ENCODE measurements around the gene TJP3.

Gene TJP3

DNA sequence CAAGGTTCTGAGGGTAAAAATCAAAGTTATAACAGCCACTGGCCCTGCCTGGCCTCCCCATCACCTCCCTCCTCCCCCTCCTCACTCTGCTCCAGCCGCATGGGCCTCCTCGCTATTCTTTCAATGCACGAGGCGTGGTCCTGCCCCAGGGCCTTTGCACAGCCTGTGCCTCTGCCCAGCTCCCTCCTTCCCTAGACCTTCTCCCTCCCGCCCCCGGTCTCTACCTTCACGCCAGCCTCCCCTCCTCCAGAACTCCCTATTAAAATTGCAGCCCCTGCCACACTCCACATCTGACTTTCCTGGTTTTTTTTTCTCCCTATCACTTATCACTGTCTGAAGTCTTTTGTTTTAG is 60.5 kb downstream of the TJP3 start:
- DNase-seq (ENCODE audit: low read depth) = no peak

- DNase-seq (ENCODE audit: low read depth) = no peak
These were observed 61.3 kb downstream of the TJP3 start for GRCh38 chr19:3769494-3769893.

- DNase-seq (ENCODE audit: low read depth) = no peak
These were observed 62.2 kb downstream of the TJP3 start for GRCh38 chr19:3770136-3770999.

DNA sequence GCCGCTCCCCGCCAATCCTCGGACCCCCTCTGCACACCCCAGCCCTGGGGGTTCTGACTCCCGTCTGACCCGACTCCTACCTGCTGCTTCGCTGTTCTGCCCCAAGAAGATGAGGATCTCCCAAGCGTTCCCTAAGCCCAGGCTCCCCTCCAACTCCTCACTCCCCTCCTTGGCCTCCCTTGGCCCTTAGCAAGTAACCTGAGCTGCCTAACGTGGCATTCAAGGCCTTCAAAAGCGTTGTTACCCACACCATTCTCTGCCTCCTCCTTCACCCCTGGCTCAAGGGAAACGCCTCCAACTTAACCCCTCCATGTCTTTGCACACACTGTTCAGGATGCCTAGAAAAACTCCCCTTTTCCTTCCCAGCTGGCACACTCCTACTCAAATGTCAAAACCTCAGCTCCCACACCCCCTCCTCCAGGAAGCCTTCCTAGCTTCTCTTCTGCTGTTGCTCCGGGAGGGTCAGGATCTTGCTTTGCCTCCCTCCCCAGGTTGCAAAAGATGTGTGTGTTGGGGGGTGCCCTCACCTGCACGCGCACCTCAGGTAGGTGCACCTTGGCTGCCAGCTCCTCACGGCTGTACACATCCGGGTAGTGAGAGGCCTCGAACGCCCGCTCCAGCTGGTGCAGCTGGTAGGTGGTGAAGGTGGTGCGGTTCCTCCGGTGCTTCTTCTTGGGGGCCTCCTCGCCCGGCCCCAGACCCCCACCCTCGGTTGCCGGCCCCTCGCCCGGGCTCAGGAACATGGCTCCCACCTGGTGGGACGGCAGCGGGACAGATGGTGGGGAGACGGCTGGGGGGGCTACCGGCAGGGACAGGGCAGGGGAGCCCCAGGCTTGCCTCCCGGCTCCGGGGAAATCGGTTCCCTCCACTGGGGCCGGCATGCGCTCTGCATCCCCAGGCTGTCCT is 63.1 kb downstream of the TJP3 start:
- no peak for DNase-seq (ENCODE audit: low read depth)

- DNase-seq (ENCODE audit: low read depth) = no peak
These were observed 63.8 kb downstream of the TJP3 start, which contains the start of gene RAX2 for GRCh38 chr19:3771906-3772455. TSS of gene RAX2 (minus strand) at chr19:3772228. CDS start at chr19:3771742, 486 bp downstream.

DNA sequence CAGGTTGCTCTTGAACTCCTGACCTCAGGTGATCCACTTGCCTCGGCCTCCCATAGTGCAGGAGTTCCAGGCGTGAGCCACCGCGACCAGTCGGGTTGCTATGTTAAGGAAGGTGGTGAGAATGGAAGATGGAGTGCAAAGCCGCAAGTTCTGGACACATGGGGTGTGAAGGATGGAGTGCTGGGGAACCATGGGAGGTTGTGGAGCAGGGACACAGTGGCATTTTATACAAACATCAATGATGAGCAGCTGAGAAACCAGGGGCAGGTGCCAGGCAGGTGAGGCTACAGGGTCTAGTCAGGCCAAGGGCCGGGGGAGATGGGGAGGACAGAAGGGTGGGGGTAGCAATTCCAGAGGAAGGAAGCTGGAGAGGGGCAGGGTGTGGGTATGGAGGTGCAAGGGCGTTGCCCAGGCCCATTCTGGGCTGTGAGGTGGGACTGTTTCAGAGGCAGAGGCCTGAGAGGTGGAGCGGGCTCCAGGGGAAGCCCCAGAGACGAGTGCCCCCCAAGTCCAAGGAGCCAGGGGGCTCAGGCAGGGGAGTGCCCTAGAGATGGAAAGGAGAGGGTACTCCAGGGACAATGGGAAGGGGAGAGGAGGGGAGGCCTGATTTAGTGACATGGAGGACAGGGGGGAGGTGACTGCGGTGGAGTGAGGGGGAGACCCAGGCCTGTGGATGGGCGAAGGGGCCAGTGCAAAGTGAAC is 65.8 kb downstream of the TJP3 start:
- DNase-seq (ENCODE audit: low read depth) = no peak

GRCh38 chr19:3774621-3775373 is 66.6 kb downstream of the TJP3 start:
- no peak for DNase-seq (ENCODE audit: low read depth)

DNA sequence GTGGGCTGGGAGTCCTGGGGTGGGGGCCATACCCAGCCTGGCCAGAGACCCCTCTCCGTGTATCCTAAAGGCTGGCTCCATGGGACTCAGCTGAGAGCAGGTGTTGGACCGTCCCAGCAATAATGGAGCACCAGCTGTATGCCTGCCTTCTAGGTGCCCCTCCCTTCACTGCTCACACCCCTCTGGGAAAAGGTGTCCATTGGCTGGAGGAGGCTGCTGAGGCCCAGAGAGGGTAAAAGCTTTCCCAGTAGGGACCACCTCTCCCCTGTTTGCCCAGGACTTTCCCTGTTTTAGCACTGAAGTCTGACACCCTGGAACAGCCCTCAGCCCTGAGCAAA is 67.2 kb downstream of the TJP3 start:
- DNase-seq (ENCODE audit: low read depth) = no peak

DNA sequence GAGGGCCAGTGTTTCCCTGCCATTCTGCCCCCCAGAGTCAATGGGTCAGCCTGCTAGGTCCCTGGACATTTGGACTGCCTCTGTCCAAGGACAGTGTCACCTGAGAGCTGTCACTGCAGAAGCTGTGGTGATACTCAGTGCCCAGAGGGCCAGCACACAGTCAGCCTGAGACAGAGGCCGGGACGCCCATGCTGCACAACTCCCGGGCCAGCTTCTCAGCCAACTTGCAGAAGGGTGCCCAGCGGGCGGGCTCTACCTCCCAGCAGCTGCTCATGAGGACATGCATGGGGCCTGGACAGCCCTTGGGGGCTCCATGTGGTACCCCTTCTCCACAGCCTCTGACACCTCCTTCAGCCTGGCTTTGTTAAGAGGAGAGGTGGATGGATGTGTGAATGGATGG is 67.6 kb downstream of the TJP3 start:
- no peak for DNase-seq (ENCODE audit: low read depth)

GRCh38 chr19:3776479-3777040 is 68.4 kb downstream of the TJP3 start:
- DNase-seq (ENCODE audit: low read depth) = no peak

DNA sequence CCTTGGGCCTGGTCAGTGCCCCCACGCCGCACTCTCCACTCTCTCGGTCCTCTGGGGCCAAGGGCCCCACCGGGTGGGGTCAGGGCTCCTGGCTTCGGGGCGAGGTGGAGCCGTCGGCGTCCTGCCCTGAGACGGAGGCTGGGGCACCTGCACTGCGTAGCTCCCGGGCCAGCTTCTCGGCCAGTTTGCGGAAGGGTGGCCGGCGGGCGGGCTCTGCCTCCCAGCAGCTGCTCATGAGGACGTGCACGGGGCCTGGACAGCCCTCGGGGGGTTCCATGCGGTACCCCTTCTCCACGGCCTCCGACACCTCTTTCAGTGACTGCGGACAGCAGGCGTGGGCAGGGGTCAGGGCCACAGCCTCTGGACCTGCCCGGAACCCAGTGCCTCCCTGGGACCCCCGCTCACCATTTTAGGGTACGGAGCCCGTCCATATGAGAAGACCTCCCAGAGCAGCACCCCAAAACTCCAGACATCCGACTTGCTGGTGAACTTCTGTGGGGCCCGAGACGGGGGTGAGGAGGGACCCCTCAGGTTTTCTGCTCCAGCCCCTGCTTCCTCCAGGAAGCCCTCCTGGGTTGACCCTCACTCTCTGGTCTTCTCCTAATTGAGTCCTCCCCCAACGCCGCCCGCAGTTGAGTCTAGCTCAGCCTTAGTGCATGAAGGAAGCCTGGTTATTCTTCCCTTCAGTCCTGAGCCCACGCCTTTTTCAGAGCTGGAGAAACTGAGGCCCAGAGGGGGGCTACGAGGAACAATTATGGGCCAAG is 70.1 kb downstream of the TJP3 start:
- DNase-seq (ENCODE audit: low read depth) = no peak

- no peak for DNase-seq (ENCODE audit: low read depth)
These were observed 70.9 kb downstream of the TJP3 start for GRCh38 chr19:3778899-3779723.

GRCh38 chr19:3780786-3781304 is 72.7 kb downstream of the TJP3 start:
- no peak for DNase-seq (ENCODE audit: low read depth)

DNA sequence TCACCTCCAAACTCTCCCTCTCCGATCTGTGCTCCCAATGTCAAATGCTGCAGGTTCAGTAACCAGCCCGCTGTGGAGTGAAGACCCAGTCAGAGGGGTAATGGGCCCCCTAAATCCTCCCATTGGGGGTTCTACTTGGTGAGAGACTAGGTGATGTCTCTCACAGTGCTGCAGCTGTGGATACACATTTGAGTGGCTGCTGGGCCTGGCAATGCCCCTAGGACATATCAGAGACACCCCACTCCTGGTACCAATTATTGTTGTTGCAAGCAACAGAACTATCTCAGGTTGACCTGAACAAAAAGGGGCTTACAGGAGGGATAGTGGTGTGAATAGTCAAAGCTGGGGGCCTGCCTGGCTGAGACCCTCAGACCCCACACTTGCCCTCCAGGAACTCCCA is 73.4 kb downstream of the TJP3 start:
- no peak for DNase-seq (ENCODE audit: low read depth)

DNA sequence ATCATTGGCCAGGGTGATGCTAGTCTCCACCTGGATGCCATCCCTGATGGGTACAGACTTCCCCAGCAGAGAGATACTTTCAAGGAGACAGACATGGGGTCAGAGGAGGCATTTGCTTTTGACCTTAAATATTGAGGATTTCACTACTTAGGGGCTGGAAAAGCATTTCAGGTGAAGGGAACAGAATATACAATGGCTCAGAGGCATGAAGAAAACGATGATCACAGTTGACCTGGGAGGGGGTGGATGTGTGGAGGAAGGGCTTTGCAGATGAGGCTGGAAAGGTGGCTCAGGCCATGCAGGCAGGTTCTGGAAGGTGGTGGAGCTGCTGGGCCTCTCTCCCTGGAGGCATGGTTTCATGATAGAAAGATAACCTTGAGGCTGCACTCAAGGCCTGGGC is 74.1 kb downstream of the TJP3 start:
- DNase-seq (ENCODE audit: low read depth) = no peak

GRCh38 chr19:3782903-3783302 is 74.7 kb downstream of the TJP3 start:
- no peak for DNase-seq (ENCODE audit: low read depth)

- DNase-seq (ENCODE audit: low read depth) = peak; percentile 34
These were observed 75.7 kb downstream of the TJP3 start for GRCh38 chr19:3783660-3784584.

Measured in stimulated activated CD8-positive, alpha-beta memory T cell treated with anti-CD3 and anti-CD28 coated beads, Interleukin-4, amount 100 ng/mL, for 24 hours (primary cell).